ENCODE data around the gene NUP210.

The NUP210 gene

GRCh38 chr3:13290941-13291340, 129.2 kb downstream of the NUP210 start:
- H3K4me3 ChIP-seq (ENCODE audit: low read length) = no peak overlapping the region
- H3K9me3 ChIP-seq (ENCODE audit: control insufficient read depth, insufficient read depth, low read length) = no peaks in the 10 kb centered on the region
- no peaks in the 10 kb centered on the region for H3K27me3 ChIP-seq (ENCODE audit: control insufficient read depth, insufficient read depth, low read length)
- WGBS (ENCODE audit: insufficient coverage, insufficient read length) = no CpG with 5 or more reads among the region's 3 CpGs
- H3K4me1 ChIP-seq (ENCODE audit: control insufficient read depth, insufficient read depth, low read length) = peaks cover 4% of the 10 kb centered on the region; the same call in 1 of the 2 replicates
- no peak overlapping the region for H3K27ac ChIP-seq (ENCODE audit: low read length)
- no peak for DNase-seq (ENCODE audit: low read depth, low spot score)
- H3K36me3 ChIP-seq (ENCODE audit: control insufficient read depth, insufficient read depth, low read length) = no peaks in the 10 kb centered on the region

GRCh38 chr3:13289771-13290285, 130.3 kb downstream of the NUP210 start:
- H3K4me1 ChIP-seq (ENCODE audit: control insufficient read depth, insufficient read depth, low read length) = peaks cover 4% of the 10 kb centered on the region; the same call in 1 of the 2 replicates
- WGBS (ENCODE audit: insufficient coverage, insufficient read length) = no CpG with 5 or more reads among the region's 9 CpGs
- no peak overlapping the region for H3K4me3 ChIP-seq (ENCODE audit: low read length)
- no peak for DNase-seq (ENCODE audit: low read depth, low spot score)
- H3K36me3 ChIP-seq (ENCODE audit: control insufficient read depth, insufficient read depth, low read length) = no peaks in the 10 kb centered on the region
- no peaks in the 10 kb centered on the region for H3K9me3 ChIP-seq (ENCODE audit: control insufficient read depth, insufficient read depth, low read length)
- H3K27me3 ChIP-seq (ENCODE audit: control insufficient read depth, insufficient read depth, low read length) = no peaks in the 10 kb centered on the region
- no peak overlapping the region for H3K27ac ChIP-seq (ENCODE audit: low read length)

GRCh38 chr3:13288732-13289718, 131.1 kb downstream of the NUP210 start:
- no peak overlapping the region for H3K4me3 ChIP-seq (ENCODE audit: low read length)
- no peaks in the 10 kb centered on the region for H3K36me3 ChIP-seq (ENCODE audit: control insufficient read depth, insufficient read depth, low read length)
- peaks cover 4% of the 10 kb centered on the region; the same call in 1 of the 2 replicates for H3K4me1 ChIP-seq (ENCODE audit: control insufficient read depth, insufficient read depth, low read length)
- no peak overlapping the region for H3K27ac ChIP-seq (ENCODE audit: low read length)
- no CpG with 5 or more reads among the region's 10 CpGs for WGBS (ENCODE audit: insufficient coverage, insufficient read length)
- H3K27me3 ChIP-seq (ENCODE audit: control insufficient read depth, insufficient read depth, low read length) = 0 out of 2 replicates have a peak, but pooled peaks cover 1% of the 10 kb centered on the region
- no peaks in the 10 kb centered on the region for H3K9me3 ChIP-seq (ENCODE audit: control insufficient read depth, insufficient read depth, low read length)
- DNase-seq (ENCODE audit: low read depth, low spot score) = no peak

GRCh38 chr3:13287833-13288232, 132.3 kb downstream of the NUP210 start:
- H3K9me3 ChIP-seq (ENCODE audit: control insufficient read depth, insufficient read depth, low read length) = no peaks in the 10 kb centered on the region
- H3K27ac ChIP-seq (ENCODE audit: low read length) = no peak overlapping the region
- H3K36me3 ChIP-seq (ENCODE audit: control insufficient read depth, insufficient read depth, low read length) = no peaks in the 10 kb centered on the region
- H3K27me3 ChIP-seq (ENCODE audit: control insufficient read depth, insufficient read depth, low read length) = 0 out of 2 replicates have a peak, but pooled peaks cover 2% of the 10 kb centered on the region
- WGBS (ENCODE audit: insufficient coverage, insufficient read length) = no CpG with 5 or more reads among the region's 4 CpGs
- no peak overlapping the region for H3K4me3 ChIP-seq (ENCODE audit: low read length)
- H3K4me1 ChIP-seq (ENCODE audit: control insufficient read depth, insufficient read depth, low read length) = peaks cover 4% of the 10 kb centered on the region; the same call in 1 of the 2 replicates
- DNase-seq (ENCODE audit: low read depth, low spot score) = no peak

GRCh38 chr3:13286873-13287272, 133.2 kb downstream of the NUP210 start:
- Histone ChIP-seq H3K4me3 (ENCODE audit: low read length) (no peak overlapping the region), H3K27me3 (ENCODE audit: control insufficient read depth, insufficient read depth, low read length) (peaks cover 7% of the 10 kb centered on the region; the same call in 1 of the 2 replicates), H3K36me3 (ENCODE audit: control insufficient read depth, insufficient read depth, low read length) (no peaks in the 10 kb centered on the region), H3K27ac (ENCODE audit: low read length) (no peak overlapping the region), H3K9me3 (ENCODE audit: control insufficient read depth, insufficient read depth, low read length) (no peaks in the 10 kb centered on the region), H3K4me1 (ENCODE audit: control insufficient read depth, insufficient read depth, low read length) (peaks cover 4% of the 10 kb centered on the region)
- WGBS (ENCODE audit: insufficient coverage, insufficient read length) = no CpG with 5 or more reads among the region's 2 CpGs
- no peak for DNase-seq (ENCODE audit: low read depth, low spot score)

GRCh38 chr3:13285007-13285567, 135.0 kb downstream of the NUP210 start:
- Histone ChIP-seq H3K27ac (ENCODE audit: low read length) (no peak overlapping the region), H3K36me3 (ENCODE audit: control insufficient read depth, insufficient read depth, low read length) (no peaks in the 10 kb centered on the region), H3K27me3 (ENCODE audit: control insufficient read depth, insufficient read depth, low read length) (peaks cover 7% of the 10 kb centered on the region; the same call in 1 of the 2 replicates), H3K4me1 (ENCODE audit: control insufficient read depth, insufficient read depth, low read length) (peaks cover 5% of the 10 kb centered on the region; the same call in 1 of the 2 replicates), H3K4me3 (ENCODE audit: low read length) (no peak overlapping the region), H3K9me3 (ENCODE audit: control insufficient read depth, insufficient read depth, low read length) (no peaks in the 10 kb centered on the region)
- DNase-seq (ENCODE audit: low read depth, low spot score) = no peak
- no CpG with 5 or more reads among the region's 11 CpGs for WGBS (ENCODE audit: insufficient coverage, insufficient read length)

GRCh38 chr3:13283877-13284264, 136.3 kb downstream of the NUP210 start:
- Histone ChIP-seq H3K9me3 (ENCODE audit: control insufficient read depth, insufficient read depth, low read length) (no peaks in the 10 kb centered on the region), H3K27ac (ENCODE audit: low read length) (no peak overlapping the region), H3K36me3 (ENCODE audit: control insufficient read depth, insufficient read depth, low read length) (no peaks in the 10 kb centered on the region), H3K4me3 (ENCODE audit: low read length) (no peak overlapping the region), H3K4me1 (ENCODE audit: control insufficient read depth, insufficient read depth, low read length) (peaks cover 4% of the 10 kb centered on the region; the same call in 1 of the 2 replicates), H3K27me3 (ENCODE audit: control insufficient read depth, insufficient read depth, low read length) (peaks cover 7% of the 10 kb centered on the region; the same call in 1 of the 2 replicates)
- no CpG with 5 or more reads among the region's 1 CpG for WGBS (ENCODE audit: insufficient coverage, insufficient read length)
- DNase-seq (ENCODE audit: low read depth, low spot score) = no peak

GRCh38 chr3:13282986-13283876, 136.9 kb downstream of the NUP210 start:
- peaks cover 7% of the 10 kb centered on the region; the same call in 1 of the 2 replicates for H3K27me3 ChIP-seq (ENCODE audit: control insufficient read depth, insufficient read depth, low read length)

GRCh38 chr3:13282358-13282985, 137.7 kb downstream of the NUP210 start:
- Histone ChIP-seq H3K27me3 (ENCODE audit: control insufficient read depth, insufficient read depth, low read length) (peaks cover 7% of the 10 kb centered on the region; the same call in 1 of the 2 replicates), H3K4me3 (ENCODE audit: low read length) (peak overlapping the region; percentile 39), H3K27ac (ENCODE audit: low read length) (no peak overlapping the region), H3K36me3 (ENCODE audit: control insufficient read depth, insufficient read depth, low read length) (no peaks in the 10 kb centered on the region), H3K4me1 (ENCODE audit: control insufficient read depth, insufficient read depth, low read length) (peaks cover 4% of the 10 kb centered on the region; the same call in 1 of the 2 replicates), H3K9me3 (ENCODE audit: control insufficient read depth, insufficient read depth, low read length) (no peaks in the 10 kb centered on the region)
- DNase-seq (ENCODE audit: low read depth, low spot score) = no peak
- WGBS (ENCODE audit: insufficient coverage, insufficient read length) = no CpG with 5 or more reads among the region's 87 CpGs

More at GRCh38 chr3:13282986-13283876, 136.9 kb downstream of the NUP210 start:
- no peaks in the 10 kb centered on the region for H3K9me3 ChIP-seq (ENCODE audit: control insufficient read depth, insufficient read depth, low read length)
- DNase-seq (ENCODE audit: low read depth, low spot score) = no peak
- peak overlapping the region; percentile 39; the same call in 1 of the 2 replicates for H3K4me3 ChIP-seq (ENCODE audit: low read length)
- peaks cover 4% of the 10 kb centered on the region; the same call in 1 of the 2 replicates for H3K4me1 ChIP-seq (ENCODE audit: control insufficient read depth, insufficient read depth, low read length)
- H3K36me3 ChIP-seq (ENCODE audit: control insufficient read depth, insufficient read depth, low read length) = no peaks in the 10 kb centered on the region
- WGBS (ENCODE audit: insufficient coverage, insufficient read length) = no CpG with 5 or more reads among the region's 93 CpGs
- H3K27ac ChIP-seq (ENCODE audit: low read length) = no peak overlapping the region

Data from iPS DF 6.9 (cell line).